Caco-2 (cell line): ENCODE measurements around the gene INO80. TPM values are rescaled to one million over a fixed set of nuclear protein-coding genes. Genes with fewer than 3 reads are reported as not detected.

ENCODE experiments used
- BruUV-seq: library from RNA; stranded (reverse); fragments of 400-500 nt; replicated peaks from 2 replicates; lab custom pipeline; 2021; lab: Mats Ljungman, UMichigan
- CTCF ChIA-PET: fragments of 300-600 bp; sonication (Branson Sonifier 250); formaldehyde crosslinking; loops from one replicate; lab custom pipeline; 2022; ENCODE audit warnings: antibody characterized with exemption; lab: Charles Lee
- POLR2A ChIA-PET: fragments of 300-600 bp; sonication (Branson Sonifier 250); formaldehyde crosslinking; loops from one replicate; lab custom pipeline; 2022; ENCODE audit warnings: antibody characterized with exemption; lab: Charles Lee
- DNase-seq, 2 experiments: peaks; one replicate each; pipeline versions ENCODE4 v3.0.0 to v3.0.0-alpha.2; 2020 to 2022
- H3K27me3 ChIP-seq: replicated peaks from 2 replicates; pipeline ENCODE4 v1.6.0; 2011; ENCODE audit warnings: low read length; ENCODE audit not compliant: control insufficient read depth, insufficient read depth
- H3K36me3 ChIP-seq: 2 replicates; pipeline ENCODE4 v1.5.1; 2011; ENCODE audit warnings: low read length; ENCODE audit not compliant: control insufficient read depth, insufficient read depth
- H3K4me1 ChIP-seq: fragments of 250-450 bp; sonication (Bioruptor Pico); 2 replicates; pipeline ENCODE4 v1.5.1; 2020; ENCODE audit warnings: mild to moderate bottlenecking
- H3K4me3 ChIP-seq: 2 replicates; pipeline ENCODE4 v1.5.1; 2011; ENCODE audit warnings: low read depth, mild to moderate bottlenecking, control low read depth, low read length
- H3K9me3 ChIP-seq: fragments of 250-450 bp; sonication (Bioruptor Pico); 2 replicates; pipeline ENCODE4 v1.5.1; 2020; ENCODE audit warnings: mild to moderate bottlenecking, moderate library complexity
- H3K27ac Mint-ChIP-seq: one replicate; pipeline ENCODE4 v1.8.0; 2022; ENCODE audit warnings: mixed read lengths; ENCODE audit not compliant: unreplicated experiment
- H3K27me3 Mint-ChIP-seq: one replicate; pipeline ENCODE4 v1.8.0; 2022; ENCODE audit warnings: mixed read lengths; ENCODE audit not compliant: insufficient read depth, unreplicated experiment
- H3K36me3 Mint-ChIP-seq: one replicate; pipeline ENCODE4 v1.8.0; 2022; ENCODE audit warnings: mild to moderate bottlenecking, mixed read lengths; ENCODE audit not compliant: insufficient read depth, unreplicated experiment
- H3K4me1 Mint-ChIP-seq: one replicate; pipeline ENCODE4 v1.8.0; 2022; ENCODE audit warnings: low read depth, mixed read lengths; ENCODE audit not compliant: unreplicated experiment
- H3K4me3 Mint-ChIP-seq: one replicate; pipeline ENCODE4 v1.8.0; 2022; ENCODE audit warnings: mild to moderate bottlenecking, moderate library complexity, mixed read lengths; ENCODE audit not compliant: unreplicated experiment
- H3K9me3 Mint-ChIP-seq: one replicate; pipeline ENCODE4 v1.8.0; 2022; ENCODE audit warnings: mixed read lengths; ENCODE audit not compliant: unreplicated experiment
- intact Hi-C: fragments of 100-400 bp; cut with micrococcal nuclease; formaldehyde crosslinking; loops from one replicate; pipeline ENCODE4 v1.10.0; 2022; ENCODE audit not compliant: unreplicated experiment
- total RNA-seq: library from RNA; stranded (reverse); gene quantifications from 2 replicates; pipeline ENCODE4 v1.2.3, GENCODE V29; 2022
- TF ChIP-seq, protein P1 (sequence below), 2 experiments: fragments of 200-600 bp in 1 of 2; IDR thresholded peaks; 1 replicate in 1 of 2; 2 replicates in 1 of 2; pipeline versions ENCODE4 v1.5.1 to v1.8.0; 2011 to 2022; ENCODE audit warnings: antibody characterized with exemption in 1 of 2, control low read depth in 1 of 2, inconsistent platforms in 1 of 2, low read depth in 1 of 2, low read length in 1 of 2, mild to moderate bottlenecking in 1 of 2, moderate library complexity in 1 of 2; ENCODE audit not compliant: insufficient read depth in 1 of 2, severe bottlenecking in 1 of 2, unreplicated experiment in 1 of 2

Gene INO80
- total RNA-seq, 1 experiment from 2014 or later, result 24.4 TPM

DNA sequence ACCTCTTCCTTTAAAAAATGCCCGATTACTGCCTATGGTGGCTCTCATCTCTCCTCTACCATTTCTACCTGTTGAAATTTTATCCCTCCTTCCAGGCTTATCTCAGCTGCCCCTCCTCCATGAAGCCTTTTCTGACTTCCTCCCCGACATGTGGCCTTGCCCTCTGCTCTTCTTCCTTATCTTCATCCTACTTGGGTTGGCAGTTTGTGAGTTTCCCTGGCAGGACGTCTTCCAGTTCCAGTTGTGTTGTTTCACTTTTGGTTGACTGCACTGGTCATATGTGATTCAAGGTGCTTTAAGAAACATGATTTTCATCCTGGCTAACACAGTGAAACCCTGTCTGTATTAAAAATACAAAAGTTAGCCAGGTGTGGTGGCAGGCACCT lies 182.6 kb downstream of the INO80 start:
- TF ChIP-seq, protein P1, sequence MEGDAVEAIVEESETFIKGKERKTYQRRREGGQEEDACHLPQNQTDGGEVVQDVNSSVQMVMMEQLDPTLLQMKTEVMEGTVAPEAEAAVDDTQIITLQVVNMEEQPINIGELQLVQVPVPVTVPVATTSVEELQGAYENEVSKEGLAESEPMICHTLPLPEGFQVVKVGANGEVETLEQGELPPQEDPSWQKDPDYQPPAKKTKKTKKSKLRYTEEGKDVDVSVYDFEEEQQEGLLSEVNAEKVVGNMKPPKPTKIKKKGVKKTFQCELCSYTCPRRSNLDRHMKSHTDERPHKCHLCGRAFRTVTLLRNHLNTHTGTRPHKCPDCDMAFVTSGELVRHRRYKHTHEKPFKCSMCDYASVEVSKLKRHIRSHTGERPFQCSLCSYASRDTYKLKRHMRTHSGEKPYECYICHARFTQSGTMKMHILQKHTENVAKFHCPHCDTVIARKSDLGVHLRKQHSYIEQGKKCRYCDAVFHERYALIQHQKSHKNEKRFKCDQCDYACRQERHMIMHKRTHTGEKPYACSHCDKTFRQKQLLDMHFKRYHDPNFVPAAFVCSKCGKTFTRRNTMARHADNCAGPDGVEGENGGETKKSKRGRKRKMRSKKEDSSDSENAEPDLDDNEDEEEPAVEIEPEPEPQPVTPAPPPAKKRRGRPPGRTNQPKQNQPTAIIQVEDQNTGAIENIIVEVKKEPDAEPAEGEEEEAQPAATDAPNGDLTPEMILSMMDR (IDR thresholded peaks at IDR 0.05; ENCODE audit: insufficient read depth in 1 of 2, low read depth in 1 of 2, low read length in 1 of 2, severe bottlenecking in 1 of 2, unreplicated experiment in 1 of 2), result no peak
- peak overlapping the region; percentile 2 for H3K27ac Mint-ChIP-seq
- H3K36me3 Mint-ChIP-seq, result peaks cover 10% of the 10 kb centered on the region
- CTCF ChIA-PET, result interaction anchor here (0.6 to 2.0 kb wide), 4 partner anchors 8 to 74 kb away, joined by 3 to 11 read pairs (median 4); no protein-coding TSS in a partner anchor
- intact Hi-C loops, result no loop called here
- H3K4me3 ChIP-seq, result no peak overlapping the region
- H3K4me3 Mint-ChIP-seq, result peak overlapping the region; percentile 1
- POLR2A ChIA-PET, result interaction anchor here (0.5 kb wide), 1 partner anchor 35 kb away, joined by 3 read pairs; no protein-coding TSS in a partner anchor
- H3K4me1 Mint-ChIP-seq, result peaks cover 35% of the 10 kb centered on the region
- H3K9me3 Mint-ChIP-seq, result no peaks in the 10 kb centered on the region
- no peak for DNase-seq
- BruUV-seq, result no TSS peak
- peaks cover 34% of the 10 kb centered on the region for H3K4me1 ChIP-seq
- H3K36me3 ChIP-seq, result peaks cover 2% of the 10 kb centered on the region
- no peaks in the 10 kb centered on the region for H3K27me3 ChIP-seq
- H3K9me3 ChIP-seq, result no peaks in the 10 kb centered on the region
- no peaks in the 10 kb centered on the region for H3K27me3 Mint-ChIP-seq

DNA sequence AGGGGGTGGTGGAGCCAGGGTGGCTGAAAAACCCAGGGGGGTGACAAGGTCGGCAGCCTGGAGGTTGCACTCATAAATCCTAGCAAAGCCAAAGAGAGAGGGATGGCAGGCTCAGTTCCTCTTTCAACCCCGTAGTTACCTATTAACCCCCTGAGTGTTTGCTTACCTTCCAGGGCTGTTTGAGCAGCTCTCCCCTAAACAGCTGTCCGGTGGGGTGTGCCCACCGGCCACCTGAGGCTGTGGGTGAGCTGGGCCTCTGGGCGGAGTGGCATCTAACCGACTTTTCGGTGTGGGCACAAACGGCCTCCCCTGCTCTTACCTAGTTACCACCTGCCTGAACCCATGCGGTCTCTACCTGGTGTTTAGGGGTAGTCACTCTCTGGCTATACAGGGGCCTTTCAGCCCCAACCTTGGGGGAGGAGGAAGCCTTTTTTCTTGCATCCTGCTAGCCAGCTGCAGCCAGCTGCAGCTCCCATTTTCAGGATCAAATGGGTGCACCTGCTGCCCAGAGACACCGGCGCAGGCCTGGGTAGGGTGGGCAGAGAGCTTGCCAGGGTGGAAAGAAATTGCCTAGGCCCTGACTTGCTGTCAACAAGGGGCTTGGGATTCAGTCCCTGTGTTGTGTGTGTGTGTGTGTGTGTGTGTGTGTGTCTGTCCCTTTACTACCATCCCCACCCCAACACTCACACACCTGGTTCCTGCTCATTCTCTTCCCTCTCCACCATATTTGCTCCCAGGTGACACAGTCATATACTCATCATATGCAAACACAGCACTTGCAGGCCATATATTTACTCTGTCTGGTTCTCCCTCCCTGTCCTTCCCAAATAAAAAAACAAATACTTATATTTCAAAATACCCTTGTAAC lies 183.2 kb downstream of the INO80 start:
- TF ChIP-seq, protein P1 (IDR thresholded peaks at IDR 0.05; ENCODE audit: insufficient read depth in 1 of 2, low read depth in 1 of 2, low read length in 1 of 2, severe bottlenecking in 1 of 2, unreplicated experiment in 1 of 2), result no peak
- Mint-ChIP-seq H3K4me1 (peaks cover 35% of the 10 kb centered on the region), H3K4me3 (peak overlapping the region; percentile 84), H3K27ac (peak overlapping the region; percentile 29), H3K27me3 (no peaks in the 10 kb centered on the region), H3K36me3 (peaks cover 12% of the 10 kb centered on the region), H3K9me3 (no peaks in the 10 kb centered on the region)
- peaks cover 2% of the 10 kb centered on the region for H3K36me3 ChIP-seq
- ChIA-PET CTCF (interaction anchor here (1.9 to 2.0 kb wide), 2 partner anchors 8 to 10 kb away, joined by 5 to 11 read pairs; no protein-coding TSS in a partner anchor), POLR2A (interaction anchor here (0.5 to 1.7 kb wide), 3 partner anchors 9 to 36 kb away, joined by 3 to 8 read pairs (median 3); partner anchors contain the start of gene CHAC1)
- DNase-seq, result no peak
- H3K4me1 ChIP-seq, result peaks cover 34% of the 10 kb centered on the region
- BruUV-seq, result no TSS peak
- H3K9me3 ChIP-seq, result no peaks in the 10 kb centered on the region
- no peak overlapping the region for H3K4me3 ChIP-seq
- no peaks in the 10 kb centered on the region for H3K27me3 ChIP-seq
- intact Hi-C loops, result loop anchor here (1.0 kb wide), 1 partner anchor 8 kb away; no protein-coding TSS in a partner anchor

DNA sequence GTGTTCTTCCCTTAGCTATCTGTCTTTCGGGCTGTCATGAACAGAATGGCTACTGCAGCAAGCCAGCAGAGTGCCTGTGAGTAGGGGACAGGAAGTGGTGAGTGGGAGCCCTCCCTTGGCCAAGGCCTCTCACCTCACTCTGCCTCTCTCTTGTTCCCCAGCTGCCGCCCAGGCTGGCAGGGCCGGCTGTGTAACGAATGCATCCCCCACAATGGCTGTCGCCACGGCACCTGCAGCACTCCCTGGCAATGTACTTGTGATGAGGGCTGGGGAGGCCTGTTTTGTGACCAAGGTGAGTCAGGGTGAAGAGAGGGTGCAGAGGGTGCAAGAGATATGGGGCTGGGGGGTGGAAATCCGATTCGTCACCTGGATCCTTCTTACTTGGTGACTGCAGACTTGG lies 183.9 kb downstream of the INO80 start:
- POLR2A ChIA-PET, result interaction anchor here (1.7 kb wide), 1 partner anchor 21 kb away, joined by 8 read pairs; the partner anchor contains the start of gene CHAC1

More for the DNA sequence above, 183.9 kb downstream of the INO80 start:
- TF ChIP-seq, protein P1 (IDR thresholded peaks at IDR 0.05; ENCODE audit: insufficient read depth in 1 of 2, low read depth in 1 of 2, low read length in 1 of 2, severe bottlenecking in 1 of 2, unreplicated experiment in 1 of 2), result no peak
- no peaks in the 10 kb centered on the region for H3K27me3 ChIP-seq
- H3K4me3 ChIP-seq, result no peak overlapping the region
- peaks cover 34% of the 10 kb centered on the region for H3K4me1 ChIP-seq
- H3K9me3 ChIP-seq, result no peaks in the 10 kb centered on the region
- Mint-ChIP-seq H3K4me3 (peak overlapping the region; percentile 84), H3K27me3 (no peaks in the 10 kb centered on the region), H3K4me1 (peaks cover 35% of the 10 kb centered on the region), H3K27ac (peak overlapping the region; percentile 29), H3K36me3 (peaks cover 12% of the 10 kb centered on the region), H3K9me3 (no peaks in the 10 kb centered on the region)
- no peak for DNase-seq
- peaks cover 2% of the 10 kb centered on the region for H3K36me3 ChIP-seq
- intact Hi-C loops, result loop anchor here (1.0 kb wide), 1 partner anchor 9 kb away; no protein-coding TSS in a partner anchor
- no TSS peak for BruUV-seq
- CTCF ChIA-PET, result interaction anchor here (1.9 to 2.2 kb wide), 3 partner anchors 9 to 86 kb away, joined by 5 to 14 read pairs (median 11); no protein-coding TSS in a partner anchor
